NCI-H187 treated with DMSO at 0.1 percent for 48 hours (cell line): Measurements from ENCODE around the gene SEL1L.
"Not testable (repeated sequence)": the region's sequence is repeated elsewhere in the genome, so short reads cannot be mapped to it uniquely, and the experiment has no call there.

Experiments
- DNase-seq: peaks from one replicate; lab custom pipeline; 2025; lab: John Stamatoyannopoulos, UW

Gene SEL1L

GRCh38 chr14:81533536-81534343 lies at the start of gene SEL1L:
SEL1L (minus strand) TSS chr14:81533853; CDS start chr14:81533744, 109 bp downstream.
- DNase-seq: peak; percentile 99

- DNase-seq: no peak
Observed at GRCh38 chr14:81582420-81582819, 48.8 kb upstream of the SEL1L start.

GRCh38 chr14:81579115-81579514 lies 45.5 kb upstream of the SEL1L start:
- DNase-seq: no peak

- no peak for DNase-seq
Observed at GRCh38 chr14:81571437-81571836, 37.8 kb upstream of the SEL1L start.

GRCh38 chr14:81567302-81567701 lies 33.6 kb upstream of the SEL1L start:
- DNase-seq: no peak

GRCh38 chr14:81565441-81566290 lies 32.0 kb upstream of the SEL1L start:
- DNase-seq: no peak

GRCh38 chr14:81562818-81563217 lies 29.2 kb upstream of the SEL1L start:
- no peak for DNase-seq

GRCh38 chr14:81561084-81561775 lies 27.6 kb upstream of the SEL1L start:
- no peak for DNase-seq

GRCh38 chr14:81559385-81559784 lies 25.7 kb upstream of the SEL1L start:
- DNase-seq: no peak

GRCh38 chr14:81557146-81557545 lies 23.5 kb upstream of the SEL1L start:
- DNase-seq: no peak

- DNase-seq: no peak
Observed at GRCh38 chr14:81555684-81556083, 22.0 kb upstream of the SEL1L start.

GRCh38 chr14:81555051-81555450 lies 21.4 kb upstream of the SEL1L start:
- no peak for DNase-seq

- no peak for DNase-seq
Observed at GRCh38 chr14:81551471-81551870, 17.8 kb upstream of the SEL1L start.

GRCh38 chr14:81550001-81550637 lies 16.5 kb upstream of the SEL1L start:
- no peak for DNase-seq

GRCh38 chr14:81541206-81541605 lies 7.6 kb upstream of the SEL1L start:
- DNase-seq: not testable (repeated sequence)

GRCh38 chr14:81537193-81537592 lies 3.5 kb upstream of the SEL1L start:
- DNase-seq: no peak

- DNase-seq: no peak
Observed at GRCh38 chr14:81536241-81536771, 2.7 kb upstream of the SEL1L start.

GRCh38 chr14:81535396-81536164 lies 1.9 kb upstream of the SEL1L start:
- no peak for DNase-seq

GRCh38 chr14:81534510-81535074 lies 939 bp upstream of the SEL1L start:
- no peak for DNase-seq

- no peak for DNase-seq
Observed at GRCh38 chr14:81533212-81533535, 479 bp downstream of the SEL1L start.

- DNase-seq: no peak
Observed at GRCh38 chr14:81529391-81529790, 4.3 kb downstream of the SEL1L start.
